Fibroblast of skin of right biceps (primary cell): Measurements from ENCODE around the gene CLSTN2.

Source experiments
- DNase-seq: peaks from one replicate; pipeline ENCODE4 v3.0.0-alpha.2; 2013

CLSTN2 gene

GRCh38 chr3:139944256-139944910 lies 9.4 kb downstream of the CLSTN2 start:
- DNase-seq = no peak

DNA sequence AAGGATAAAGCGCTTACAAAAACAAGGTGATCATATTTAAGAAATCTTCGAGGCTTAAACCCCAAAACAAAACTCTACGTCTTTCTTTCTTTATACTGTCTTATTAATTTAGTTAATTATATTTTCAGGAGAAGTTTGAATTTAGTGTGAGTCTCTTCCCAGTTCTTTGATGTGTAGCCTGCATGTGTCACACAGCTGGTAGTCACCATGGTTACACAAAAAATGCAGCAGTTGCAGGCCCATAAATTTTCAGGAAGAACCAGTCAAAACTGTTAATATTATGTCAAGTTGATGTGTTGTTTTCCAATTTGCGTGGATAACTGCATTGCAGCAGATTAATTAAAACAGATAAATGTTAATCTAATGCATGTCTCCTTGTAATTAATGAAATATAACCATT lies 10.4 kb downstream of the CLSTN2 start:
- no peak for DNase-seq

DNA sequence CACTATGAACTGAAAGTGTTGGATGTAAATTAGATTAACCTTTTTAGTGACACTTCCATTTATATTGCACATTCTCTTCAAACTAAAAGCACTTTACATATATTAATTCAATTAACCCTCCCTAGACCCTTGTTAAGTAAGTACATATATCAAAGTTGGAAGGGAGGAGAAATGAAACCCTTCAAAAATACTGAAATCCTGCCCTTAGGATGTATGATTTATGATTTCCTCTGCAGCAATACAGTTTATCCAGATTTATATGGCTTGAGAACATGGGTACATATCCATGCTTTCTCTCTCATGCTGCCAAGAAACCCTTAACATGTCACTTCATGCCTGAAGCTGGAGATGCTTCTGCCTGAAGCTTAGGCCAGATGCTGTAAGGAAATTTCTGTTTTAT lies 11.0 kb downstream of the CLSTN2 start:
- DNase-seq = no peak

DNA sequence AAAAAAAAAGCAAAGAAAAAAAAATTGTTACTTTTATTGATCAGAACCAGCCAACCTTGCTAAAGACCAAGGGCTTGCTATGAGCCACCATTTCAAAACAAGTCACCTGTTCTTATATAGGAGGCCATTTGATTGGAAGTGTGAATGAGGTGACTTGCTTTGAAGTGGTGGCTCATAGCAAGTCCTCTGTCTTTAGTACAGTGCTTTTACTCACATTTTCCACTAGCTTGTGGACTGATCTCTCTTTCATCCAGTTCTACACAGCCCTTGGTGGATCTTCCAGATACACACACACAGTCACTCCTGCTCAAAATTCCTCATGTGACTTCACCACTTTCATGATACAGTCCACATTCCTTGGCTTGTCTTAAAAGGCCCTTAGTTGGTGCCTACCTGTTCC lies 13.5 kb downstream of the CLSTN2 start:
- no peak for DNase-seq

GRCh38 chr3:139948898-139949297 lies 13.9 kb downstream of the CLSTN2 start:
- DNase-seq = no peak

- no peak for DNase-seq
Observed at GRCh38 chr3:139953131-139953910, 18.3 kb downstream of the CLSTN2 start.

- no peak for DNase-seq
Observed at GRCh38 chr3:139954146-139954860, 19.3 kb downstream of the CLSTN2 start.

GRCh38 chr3:139957844-139958243 lies 22.9 kb downstream of the CLSTN2 start:
- DNase-seq = no peak

DNA sequence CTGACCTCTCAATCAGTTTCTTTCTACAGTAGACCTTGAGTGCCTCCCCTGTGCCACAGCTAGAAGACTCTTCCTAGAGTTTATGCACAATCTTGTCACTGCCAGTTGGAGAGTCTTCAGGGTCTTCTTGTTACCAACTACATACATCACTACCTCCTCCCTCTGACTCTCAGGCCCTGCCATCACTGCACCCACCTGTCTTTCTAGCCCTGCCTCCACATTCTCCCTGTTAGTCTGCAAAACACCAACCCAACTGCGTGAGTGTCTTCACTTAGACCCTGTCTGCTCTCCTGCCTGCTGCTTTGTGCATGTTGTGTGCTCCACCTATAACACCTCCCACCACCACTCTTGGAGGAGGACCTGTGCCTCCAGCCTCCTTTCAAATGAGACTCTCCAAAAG lies 34.4 kb downstream of the CLSTN2 start:
- DNase-seq = no peak

- DNase-seq = no peak
Observed at GRCh38 chr3:139970526-139970925, 35.5 kb downstream of the CLSTN2 start.

- DNase-seq = no peak
Observed at GRCh38 chr3:139974809-139975425, 39.9 kb downstream of the CLSTN2 start.

DNA sequence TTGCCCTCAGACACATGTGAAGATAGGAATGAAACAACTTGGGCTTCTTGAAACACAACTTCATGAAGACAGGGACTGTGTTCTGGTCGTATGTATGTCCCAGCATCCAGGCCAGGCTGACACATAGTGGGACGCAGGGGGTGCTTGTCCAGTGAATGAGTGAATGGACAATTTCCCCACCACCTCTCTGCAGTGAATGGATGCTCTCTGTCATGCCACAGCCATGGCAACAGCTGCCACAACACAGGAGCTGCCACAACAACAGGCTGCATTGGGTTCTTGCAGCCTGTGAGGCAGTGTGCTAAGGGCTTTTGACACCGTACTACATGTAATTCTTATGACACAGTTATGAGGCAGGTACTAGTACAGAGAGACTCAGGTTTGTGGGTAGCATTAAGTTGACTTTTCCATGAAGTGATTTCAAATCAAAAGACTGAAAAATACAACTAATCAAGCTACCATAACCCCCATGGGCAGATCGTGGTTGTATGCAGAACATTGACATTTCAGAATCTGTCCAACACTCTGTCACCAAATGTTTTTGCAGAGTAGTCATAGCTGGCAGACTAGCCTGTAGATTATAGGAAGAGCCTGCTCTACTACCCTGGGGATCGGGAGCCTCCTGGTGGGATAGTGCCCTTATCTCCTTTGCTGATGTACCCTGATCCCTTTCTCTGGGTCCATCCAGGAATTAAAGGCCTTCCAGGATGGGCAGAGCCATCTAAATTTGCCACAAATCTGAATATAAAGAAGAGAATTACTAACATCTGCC lies 40.8 kb downstream of the CLSTN2 start:
- DNase-seq = no peak

DNA sequence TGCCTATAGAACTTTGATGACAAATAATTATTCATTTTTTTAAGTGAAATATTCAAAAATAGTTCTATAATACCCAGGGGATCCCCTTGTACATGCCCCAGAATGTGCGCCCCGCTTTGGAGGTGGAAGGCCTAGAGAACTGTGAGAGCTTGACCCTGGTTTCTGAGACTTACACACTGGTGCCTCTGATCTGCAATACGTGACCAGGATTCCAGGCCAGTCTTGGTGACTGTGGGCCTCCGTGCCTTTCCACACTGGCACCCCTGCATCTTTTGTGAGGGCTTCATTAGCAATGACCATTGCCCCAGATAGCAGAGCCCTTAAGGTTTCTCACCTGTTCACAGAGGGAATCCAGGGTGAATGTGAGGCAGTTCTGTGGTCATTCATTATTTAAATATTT lies 44.0 kb downstream of the CLSTN2 start:
- DNase-seq = no peak

DNA sequence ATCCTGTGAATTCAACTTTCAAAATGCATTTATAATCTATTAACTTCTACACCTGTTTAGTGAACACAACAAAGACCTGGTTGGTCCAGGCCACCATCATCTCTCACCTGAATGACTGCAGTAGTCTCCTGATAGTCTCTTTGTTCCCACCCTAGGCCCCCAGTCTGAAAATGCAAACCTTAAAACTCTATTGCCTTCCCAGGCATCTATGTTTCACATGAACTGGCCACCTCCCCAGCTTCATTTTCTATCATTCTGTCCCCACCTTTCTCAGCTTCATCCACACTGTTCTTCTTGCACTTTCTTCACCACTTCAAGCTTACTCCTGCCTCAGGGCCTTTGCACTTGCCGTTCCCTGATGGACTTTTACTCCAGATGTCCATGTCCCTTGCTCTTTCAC lies 45.0 kb downstream of the CLSTN2 start:
- DNase-seq = no peak

DNA sequence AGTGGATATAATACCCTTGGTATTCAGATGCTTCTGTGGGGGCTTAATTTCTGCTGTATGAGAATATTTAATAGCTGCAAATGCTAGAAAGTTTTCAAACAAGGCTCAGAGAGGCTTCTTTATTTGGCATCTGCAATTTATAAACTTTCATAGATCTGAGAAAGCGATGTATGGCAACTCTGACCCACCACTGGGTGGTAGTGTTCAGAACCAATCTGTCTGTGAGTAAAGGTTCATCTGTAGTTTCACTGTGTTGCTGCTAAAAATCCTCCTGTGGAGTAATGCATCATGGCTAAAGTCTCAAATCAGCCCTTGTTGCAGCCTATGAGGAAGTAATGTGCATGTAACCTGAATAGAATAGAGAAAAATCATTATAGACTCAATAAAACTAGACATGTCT lies 47.4 kb downstream of the CLSTN2 start:
- DNase-seq = no peak

- no peak for DNase-seq
Observed at GRCh38 chr3:139985576-139985975, 50.6 kb downstream of the CLSTN2 start.

- DNase-seq = no peak
Observed at GRCh38 chr3:139987908-139988307, 52.9 kb downstream of the CLSTN2 start.

DNA sequence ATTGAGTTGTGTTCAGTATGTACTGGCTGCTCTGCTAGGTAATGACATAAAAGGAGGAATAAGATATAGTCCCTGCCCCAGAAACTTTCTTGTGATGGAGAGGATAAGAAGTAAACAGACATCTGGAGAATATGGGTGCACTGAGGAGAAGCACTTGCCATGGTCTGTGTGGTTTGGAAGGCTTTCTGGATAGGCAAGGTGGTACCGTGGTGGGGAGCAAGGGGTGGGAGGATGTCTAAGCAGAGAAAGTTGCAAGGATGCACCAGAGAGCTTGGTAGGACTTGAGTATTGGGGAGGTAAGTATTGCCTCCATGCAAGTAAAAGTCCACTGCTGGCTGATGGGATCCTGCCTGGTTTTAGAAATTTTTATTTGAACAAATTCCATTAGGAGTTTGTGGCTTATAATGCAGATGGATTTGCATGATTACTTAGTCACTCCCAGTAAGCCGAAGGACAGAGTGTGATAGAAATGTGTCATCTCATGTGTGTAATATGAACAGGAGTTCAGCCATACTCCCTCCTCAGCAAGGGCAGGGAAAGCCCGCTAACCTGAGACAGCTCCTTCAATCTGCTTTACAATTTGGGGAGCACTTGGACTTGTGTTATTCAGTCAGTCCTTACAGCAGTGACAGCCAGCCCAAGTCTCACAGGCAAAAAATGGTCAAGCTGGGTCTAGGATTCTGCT lies 53.6 kb downstream of the CLSTN2 start:
- no peak for DNase-seq

DNA sequence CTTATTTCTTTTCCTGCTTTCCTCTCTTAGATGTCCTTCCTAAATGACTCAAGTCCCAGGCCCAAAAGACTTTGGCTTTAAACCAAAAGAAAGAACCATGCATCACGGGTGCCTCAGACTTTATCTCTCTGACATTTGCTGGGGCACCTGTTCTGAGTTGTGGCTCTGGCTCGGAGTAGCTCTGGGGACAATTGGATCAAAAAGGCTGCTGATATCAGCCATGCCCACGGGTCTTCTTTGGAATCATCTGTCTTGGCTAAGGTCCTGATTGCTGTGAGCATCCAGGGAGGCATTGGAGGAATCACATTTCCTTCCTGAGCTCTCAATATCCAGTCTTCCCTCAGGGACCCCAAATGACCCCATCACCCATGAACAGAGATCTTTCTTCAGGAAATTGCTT lies 59.9 kb downstream of the CLSTN2 start:
- DNase-seq = no peak

GRCh38 chr3:140004271-140004670 lies 69.3 kb downstream of the CLSTN2 start:
- DNase-seq = no peak

DNA sequence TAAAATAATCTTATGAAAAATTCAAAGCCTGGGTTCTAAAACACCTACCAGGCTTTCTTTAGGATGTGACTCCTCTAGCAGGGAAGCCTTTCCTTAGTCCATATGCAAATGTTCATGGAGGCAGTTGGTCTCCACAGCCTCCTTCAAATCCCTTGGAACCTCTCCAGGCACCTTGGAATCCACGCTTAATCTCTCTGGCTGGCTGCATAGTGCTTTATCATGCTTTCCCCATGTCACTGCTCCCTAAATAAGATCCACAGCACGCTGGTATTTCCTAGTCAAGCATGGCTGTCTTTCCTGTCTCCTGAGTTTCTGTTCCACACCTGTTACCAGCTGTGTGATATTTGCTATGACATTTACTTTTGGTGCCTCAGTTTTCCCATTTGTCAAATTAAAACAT lies 71.3 kb downstream of the CLSTN2 start:
- DNase-seq = no peak

GRCh38 chr3:140007081-140007480 lies 72.1 kb downstream of the CLSTN2 start:
- no peak for DNase-seq
